Activated T-cell treated with anti-CD3 and anti-CD28 coated beads for 1 hour (primary cell): ENCODE results near the gene NRG2.

Source experiments
- DNase-seq: peaks from one replicate; pipeline ENCODE4 v3.0.0-alpha.2; 2020; ENCODE audit warnings: low read depth

Gene NRG2

GRCh38 chr5:140041099-140041491 is 2.0 kb downstream of the NRG2 start:
- no peak for DNase-seq

- DNase-seq, result no peak
Measured at GRCh38 chr5:140040358-140040757, 2.7 kb downstream of the NRG2 start.

GRCh38 chr5:140039561-140039960 is 3.5 kb downstream of the NRG2 start:
- DNase-seq, result no peak

GRCh38 chr5:140038373-140038957 is 4.6 kb downstream of the NRG2 start:
- no peak for DNase-seq

DNA sequence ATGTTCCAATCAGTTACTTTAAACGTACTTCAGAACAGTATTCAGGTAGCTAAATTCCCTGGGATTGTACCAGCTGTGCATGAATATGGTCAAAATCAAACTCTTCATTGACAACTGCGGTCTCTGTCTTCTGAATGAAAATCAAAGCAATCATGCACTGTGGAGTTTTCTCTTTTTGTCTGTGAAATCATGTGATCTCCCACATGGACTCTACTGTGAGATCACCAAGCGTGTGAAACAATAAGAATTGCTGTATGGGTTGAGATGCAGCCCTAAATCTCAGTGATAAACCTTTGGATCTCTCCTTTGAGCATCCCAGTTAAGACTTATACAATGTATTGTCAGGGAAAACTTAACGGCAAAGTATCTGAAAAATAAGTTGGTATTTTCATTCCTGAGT is 6.1 kb downstream of the NRG2 start:
- DNase-seq, result no peak

DNA sequence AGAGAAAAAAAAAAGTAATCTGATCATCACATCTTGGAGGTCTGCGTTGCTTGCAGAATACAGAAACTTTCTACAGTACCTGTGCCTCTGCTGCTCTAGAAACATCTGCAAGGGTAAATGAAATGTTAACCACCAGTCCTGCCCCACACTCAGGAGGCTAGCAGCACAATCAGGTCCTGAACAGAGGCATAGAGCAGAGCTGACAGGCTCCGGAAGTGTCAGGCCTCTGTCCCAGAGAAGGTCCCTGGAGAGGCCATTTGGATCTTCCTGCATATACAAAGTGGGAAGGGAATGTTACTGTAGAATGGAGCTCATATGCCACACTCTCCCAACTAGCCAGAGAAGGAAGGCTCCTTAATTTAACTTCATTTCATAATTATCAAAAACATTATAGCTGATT is 7.2 kb downstream of the NRG2 start:
- DNase-seq, result no peak

DNA sequence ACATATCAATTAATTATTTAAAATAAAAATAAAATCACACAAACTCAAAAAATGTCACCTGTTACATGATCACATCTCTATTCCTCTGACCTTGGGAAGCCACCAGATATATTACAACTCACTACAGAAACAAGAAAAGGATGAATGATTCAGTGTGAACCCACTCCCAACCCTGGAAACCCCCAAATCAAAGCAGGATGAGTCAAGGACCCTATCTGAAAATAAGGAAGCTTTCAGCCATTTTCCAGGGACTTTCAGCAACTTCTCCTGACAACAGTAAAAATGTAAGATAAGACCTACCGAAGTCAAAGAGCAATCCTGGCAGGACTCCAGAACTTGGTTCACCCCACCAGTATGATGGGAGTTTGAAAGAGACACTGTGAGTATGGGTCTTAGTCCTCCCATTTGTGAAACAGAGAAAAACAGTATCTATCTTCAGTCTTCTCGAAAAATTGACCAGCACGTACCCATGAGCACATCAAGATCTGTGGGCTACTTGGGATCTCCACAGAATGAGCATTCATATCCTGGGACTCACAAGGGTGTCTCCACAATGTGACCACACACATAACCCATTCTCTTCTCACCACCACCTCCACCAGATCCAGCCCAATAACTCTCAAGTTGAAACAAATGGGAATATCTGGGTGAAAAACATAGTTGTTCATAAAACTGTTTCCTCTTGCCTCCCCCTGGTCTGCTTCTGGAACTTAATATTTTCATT is 9.9 kb downstream of the NRG2 start:
- no peak for DNase-seq

DNA sequence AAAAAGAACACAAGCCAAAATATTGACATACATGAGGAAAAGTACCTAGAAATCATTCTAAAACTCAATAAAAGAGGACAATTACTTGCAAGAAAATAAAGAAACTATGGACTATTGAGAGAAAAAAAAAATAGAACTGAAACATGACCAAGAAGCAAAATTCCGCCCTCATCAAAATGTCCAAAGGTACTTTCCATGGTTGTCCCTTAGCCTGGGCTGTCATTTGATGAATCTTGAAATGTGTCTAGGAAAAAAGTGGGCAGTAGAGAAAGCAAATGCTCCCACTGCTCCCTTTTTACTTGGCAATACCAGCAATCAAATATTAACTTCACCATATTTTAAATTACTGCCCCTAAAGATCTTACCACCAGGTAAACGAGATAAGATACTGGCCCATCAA is 10.8 kb downstream of the NRG2 start:
- DNase-seq, result no peak

GRCh38 chr5:140027807-140028206 is 15.3 kb downstream of the NRG2 start:
- no peak for DNase-seq

DNA sequence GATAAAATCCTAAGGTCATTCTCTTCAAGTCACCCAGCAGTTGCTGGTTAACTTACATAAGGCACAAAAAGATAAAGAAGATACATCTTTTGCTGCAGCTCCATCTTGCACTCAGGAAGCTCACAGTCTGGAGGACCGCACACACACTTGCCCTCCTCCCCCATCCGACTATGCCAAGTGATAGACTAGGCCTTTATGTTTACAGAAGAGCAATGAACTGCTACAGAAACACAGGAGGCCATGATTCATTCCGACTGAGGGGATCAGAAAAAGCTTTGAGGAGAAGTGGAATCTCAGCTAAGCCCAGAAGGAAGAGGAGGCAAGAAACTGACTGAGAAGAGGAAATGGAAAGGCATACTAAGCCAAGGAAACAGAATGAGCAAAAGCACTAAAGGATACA is 17.4 kb downstream of the NRG2 start:
- DNase-seq, result no peak

DNA sequence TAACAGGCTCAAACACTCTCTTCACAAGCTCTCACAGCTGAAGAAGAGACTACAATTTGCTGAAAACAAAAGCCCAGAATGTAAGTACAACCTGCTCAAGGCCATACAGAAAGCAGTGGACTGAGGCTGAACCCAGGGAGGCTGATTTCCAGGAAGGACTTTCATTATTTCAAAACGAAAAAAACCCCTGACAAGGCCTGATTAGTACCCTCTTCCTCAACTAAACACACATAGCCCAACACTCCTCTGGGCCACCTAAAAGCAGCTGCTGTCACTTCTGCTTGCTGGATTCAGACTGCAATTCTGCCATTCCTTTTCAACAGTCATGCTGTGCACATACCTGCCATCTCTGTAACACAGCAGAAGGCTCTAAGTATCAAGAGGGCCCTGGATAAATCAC is 18.2 kb downstream of the NRG2 start:
- no peak for DNase-seq

DNA sequence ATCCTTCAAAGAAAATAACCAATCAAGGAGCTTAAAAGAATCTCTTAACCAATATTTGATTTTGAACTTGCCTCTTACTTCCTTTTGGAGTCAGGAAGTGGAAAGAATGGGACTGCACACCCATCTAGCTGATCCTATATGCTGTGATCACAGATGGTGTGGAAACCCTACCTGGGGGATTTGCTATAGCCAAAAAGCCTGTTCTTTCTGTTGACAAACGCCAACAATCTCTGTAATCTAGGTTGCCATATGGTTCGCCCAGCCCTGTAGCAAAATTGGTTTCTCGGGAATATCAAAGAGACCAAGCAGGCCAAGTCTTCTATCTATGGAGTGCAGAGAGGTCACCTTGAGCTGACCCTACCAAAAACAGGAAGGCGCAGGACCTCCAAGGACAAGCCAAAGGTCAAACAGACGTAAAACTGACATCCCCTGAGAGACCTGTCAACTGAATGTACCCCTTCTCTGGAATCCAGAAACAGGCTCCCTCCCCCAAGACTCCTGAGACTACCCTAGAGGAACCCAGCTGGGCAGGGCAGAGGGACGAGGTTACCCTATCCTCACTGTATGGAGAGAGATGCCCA is 19.4 kb downstream of the NRG2 start:
- DNase-seq, result no peak

GRCh38 chr5:140020601-140021177 is 22.4 kb downstream of the NRG2 start:
- DNase-seq, result no peak

DNA sequence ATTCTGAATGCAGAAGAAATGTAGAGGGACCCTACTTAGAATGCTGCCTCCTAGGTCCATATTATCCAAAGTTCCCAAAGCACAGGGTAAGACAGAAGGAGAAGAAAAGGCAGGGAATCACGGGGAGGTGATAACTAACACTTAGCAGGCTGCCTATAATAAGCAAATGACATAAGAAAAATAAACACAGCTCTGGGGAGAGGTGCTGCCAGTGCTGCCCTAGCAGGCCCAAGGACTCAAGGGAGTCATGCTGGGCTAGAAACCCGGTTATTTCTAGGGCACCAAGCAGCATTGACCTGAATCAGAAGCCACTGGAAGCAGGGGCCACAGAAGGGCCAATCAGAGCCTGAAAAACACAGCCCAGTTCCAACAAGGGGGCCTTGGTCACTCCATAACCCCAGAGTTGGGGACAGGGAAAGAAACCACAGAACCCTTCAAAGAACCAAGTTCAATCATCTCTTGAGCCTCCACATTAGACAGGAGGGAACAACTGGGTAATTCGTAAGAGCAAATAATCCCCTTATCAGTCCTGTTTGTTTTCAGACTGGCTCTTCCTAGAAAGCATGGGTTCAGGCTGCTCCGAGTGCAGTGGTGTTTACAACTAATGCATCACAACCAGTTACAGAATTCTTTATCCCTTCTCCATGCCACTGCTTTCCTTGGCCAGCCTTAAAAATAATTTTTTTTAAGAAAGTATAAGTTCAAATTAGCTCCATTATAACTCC is 24.0 kb downstream of the NRG2 start:
- DNase-seq, result no peak

DNA sequence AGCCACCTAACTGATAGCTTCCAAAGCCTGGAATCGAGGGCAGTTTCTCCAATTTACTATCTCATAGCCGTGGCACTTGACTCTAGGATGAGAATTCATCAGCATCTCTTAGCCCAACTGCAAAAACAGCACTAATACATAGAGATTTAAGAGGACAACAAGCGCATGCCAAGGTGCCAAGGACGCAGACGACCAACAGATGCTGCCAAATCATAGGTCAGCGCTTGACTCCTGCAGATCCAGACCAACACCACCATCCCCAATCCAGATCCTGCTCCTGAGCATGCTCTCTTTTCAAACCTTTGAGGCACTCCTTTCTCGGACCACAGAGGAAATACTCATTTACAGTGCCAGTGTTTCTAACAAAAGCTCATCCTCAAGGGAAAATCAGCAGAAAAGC is 24.6 kb downstream of the NRG2 start:
- no peak for DNase-seq

- no peak for DNase-seq
Measured at GRCh38 chr5:140018096-140018481, 25.0 kb downstream of the NRG2 start.

- DNase-seq, result no peak
Measured at GRCh38 chr5:140017397-140018095, 25.6 kb downstream of the NRG2 start.

DNA sequence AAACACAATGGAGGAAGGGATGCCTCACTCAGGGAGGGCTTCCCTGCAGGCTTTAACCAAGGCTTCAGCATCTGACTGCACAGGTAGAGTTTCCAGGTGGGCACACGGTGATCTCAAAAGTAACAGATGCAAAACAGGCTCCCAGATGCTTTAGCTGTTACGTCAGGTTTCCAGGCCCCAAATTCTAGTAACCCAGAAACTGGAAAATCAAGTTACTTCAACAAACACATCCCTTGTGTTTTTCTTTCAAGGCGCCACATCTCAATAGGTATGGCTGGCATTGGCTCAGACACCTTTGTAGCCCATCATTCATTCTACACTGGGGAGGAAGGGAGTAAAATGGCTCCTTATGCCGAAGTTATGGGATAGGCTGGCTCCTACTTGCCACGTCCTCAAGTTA is 27.4 kb downstream of the NRG2 start:
- no peak for DNase-seq

- no peak for DNase-seq
Measured at GRCh38 chr5:140014751-140015150, 28.3 kb downstream of the NRG2 start.

GRCh38 chr5:140013536-140013935 is 29.6 kb downstream of the NRG2 start:
- no peak for DNase-seq

DNA sequence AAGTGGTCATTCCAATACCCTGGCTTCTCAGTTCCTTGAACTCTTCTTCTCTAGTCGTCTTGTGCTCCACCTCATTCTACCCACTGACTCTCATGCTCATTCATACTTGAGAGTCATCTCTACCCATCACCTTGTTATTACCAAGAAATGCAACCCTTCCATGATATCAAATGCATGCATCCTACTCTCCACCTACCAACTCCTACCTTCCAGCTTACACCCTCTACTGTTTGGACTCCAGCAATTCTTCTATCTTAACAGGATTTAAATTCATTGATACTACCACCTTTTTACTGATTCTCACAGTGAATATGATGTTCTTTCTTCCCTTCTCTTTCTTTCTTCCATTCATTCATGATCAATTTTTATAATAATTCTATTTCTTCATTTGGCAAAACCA is 30.7 kb downstream of the NRG2 start:
- no peak for DNase-seq

DNA sequence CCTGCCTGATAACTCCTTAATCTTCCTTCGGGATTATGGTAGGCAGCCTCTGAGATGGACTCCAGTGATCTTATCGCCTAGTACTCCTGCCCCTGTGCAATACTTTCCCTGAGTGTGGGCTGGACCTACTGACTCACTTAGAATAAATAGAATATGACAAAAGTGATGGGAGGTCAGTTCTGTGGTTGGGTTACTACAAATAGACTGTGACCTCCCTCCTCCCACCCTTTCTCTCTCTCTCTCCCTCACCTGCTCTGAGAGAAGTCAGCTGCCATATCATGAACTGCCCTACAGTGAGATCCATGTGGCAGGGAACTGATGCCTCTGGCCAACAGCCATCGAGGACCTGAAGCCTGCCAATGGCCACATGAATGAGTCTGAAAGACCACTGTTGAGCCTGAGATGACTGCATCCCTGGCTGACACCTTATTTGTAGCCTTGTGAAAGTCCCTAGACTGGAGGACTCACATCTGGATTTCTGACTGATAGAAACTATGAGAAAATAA is 31.7 kb downstream of the NRG2 start:
- no peak for DNase-seq
